COR-L47 (cell line): ENCODE data around the gene PRSS23.
A peak's percentile ranks its signal among the peaks of the same experiment; 100 is the strongest.
"Not testable (repeated sequence)": the region's sequence is repeated elsewhere in the genome, so short reads cannot be mapped to it uniquely, and the experiment has no call there.

ENCODE experiments used
- DNase-seq: peaks from one replicate; lab custom pipeline; 2025; lab: John Stamatoyannopoulos, UW

PRSS23 gene

GRCh38 chr11:86814775-86815174, 14.4 kb downstream of the PRSS23 start:
- no peak for DNase-seq

- DNase-seq, result no peak
These were observed 15.4 kb downstream of the PRSS23 start for GRCh38 chr11:86815726-86816125.

DNA sequence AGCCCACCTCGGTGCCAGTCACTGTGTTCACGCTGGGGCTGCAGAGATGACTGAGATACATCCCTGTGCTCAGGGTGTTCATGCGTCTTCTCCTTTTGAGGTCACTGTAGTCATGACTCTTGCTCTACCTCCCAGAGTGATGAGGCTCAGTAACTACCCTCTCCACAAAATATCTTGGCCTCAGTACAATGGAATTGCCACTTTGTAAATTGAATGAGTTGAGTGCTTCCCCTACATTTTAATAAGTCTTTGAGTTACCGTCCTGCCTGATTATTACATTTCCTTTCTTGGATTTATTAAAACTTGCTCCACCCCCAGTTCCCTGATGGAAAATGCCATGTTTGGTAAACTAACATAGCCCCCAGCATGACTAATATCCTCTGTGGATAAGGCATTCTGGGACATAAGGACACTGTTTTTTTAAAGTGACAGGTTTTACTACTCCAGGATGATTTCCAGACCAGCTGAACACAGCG, 15.9 kb downstream of the PRSS23 start:
- DNase-seq, result no peak

DNA sequence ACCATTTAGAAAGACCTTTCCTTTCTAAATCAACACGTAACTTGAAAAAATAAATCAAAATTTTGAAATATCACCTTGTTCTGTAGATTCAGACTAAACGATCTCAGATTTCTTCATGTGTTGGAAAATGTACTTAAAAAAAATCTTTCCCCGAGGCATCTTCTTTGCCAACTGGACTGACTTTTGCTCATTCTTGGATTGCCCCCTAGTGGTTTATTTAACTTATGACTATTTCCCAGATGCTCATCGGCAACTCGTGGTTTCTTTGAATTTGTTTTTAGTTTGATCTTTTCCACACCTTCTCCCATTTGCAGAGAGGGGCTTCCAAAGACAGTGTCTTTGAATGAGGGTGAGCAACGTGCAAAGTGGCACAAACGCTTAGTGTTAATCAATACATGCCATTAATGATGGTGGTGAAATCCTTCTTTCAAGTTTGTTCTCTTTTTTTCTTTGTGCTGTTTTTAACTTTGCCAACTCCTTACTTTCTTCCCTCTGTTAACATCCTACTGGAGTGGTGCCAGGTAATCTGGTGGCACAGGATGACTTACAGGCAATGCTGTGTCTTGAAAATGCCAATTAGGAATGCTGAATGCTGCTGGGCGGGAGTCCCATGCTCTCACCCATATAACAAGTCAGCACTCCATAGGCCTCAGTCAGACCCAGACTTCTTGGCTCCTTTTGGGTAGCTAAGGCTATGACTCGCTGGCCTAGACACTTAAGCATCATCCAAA, 18.3 kb downstream of the PRSS23 start:
- peak; percentile 47 for DNase-seq

DNA sequence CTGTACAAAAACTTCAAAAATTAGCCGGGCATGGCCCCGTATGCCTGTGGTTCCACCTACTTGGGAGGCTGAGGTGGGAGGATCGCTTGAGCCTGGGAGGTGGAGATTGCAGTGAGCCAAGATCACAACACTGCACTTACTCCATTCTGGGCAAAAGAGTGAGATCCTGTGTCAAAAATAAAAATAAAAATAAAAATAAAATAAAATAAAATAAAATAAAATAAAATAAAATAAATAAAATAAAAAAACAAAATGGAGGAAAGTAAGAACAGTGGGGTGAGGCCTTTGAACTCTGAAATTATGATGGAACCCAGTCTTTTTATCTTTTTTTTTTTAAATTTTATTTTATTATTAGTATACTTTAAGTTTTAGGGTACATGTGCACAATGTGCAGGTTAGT, 23.8 kb downstream of the PRSS23 start:
- not testable (repeated sequence) for DNase-seq

GRCh38 chr11:86834376-86834775, 34.0 kb downstream of the PRSS23 start:
- DNase-seq, result not testable (repeated sequence)

DNA sequence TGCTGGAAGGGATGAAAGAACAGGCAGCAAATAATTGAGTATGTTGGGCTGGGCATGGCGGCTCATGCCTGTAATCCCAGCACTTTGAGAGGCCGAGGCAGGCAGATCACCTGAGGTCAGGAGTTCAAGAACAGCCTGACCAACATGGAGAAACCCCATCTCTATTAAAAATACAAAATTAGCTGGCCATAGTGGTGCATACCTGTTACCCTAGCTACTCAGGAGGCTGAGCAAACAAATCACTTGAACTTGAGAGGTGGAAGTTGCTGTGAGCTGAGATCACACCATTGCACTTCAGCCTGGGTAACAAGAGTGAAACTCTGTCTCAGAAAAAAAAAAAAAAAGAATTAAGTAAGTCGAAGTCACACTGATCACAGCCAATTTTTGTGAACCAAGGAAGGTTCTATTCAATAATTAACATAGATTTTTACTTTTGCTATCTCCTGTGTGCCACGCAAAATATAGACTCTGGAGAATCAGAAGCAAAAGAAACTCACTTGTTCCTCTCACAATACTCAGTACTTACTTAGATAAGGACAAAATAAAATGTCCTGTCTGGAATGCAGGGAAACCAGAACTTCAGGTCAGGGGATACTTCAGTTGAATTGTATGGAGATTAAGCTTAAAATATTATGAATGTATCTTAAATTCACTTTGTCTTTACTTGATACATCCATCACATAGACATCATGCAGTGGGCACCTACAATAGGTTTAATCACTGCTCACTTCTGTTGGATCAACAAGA, 44.6 kb downstream of the PRSS23 start:
- DNase-seq, result not testable (repeated sequence)

- DNase-seq, result no peak
These were observed 47.8 kb downstream of the PRSS23 start for GRCh38 chr11:86848132-86848531.

DNA sequence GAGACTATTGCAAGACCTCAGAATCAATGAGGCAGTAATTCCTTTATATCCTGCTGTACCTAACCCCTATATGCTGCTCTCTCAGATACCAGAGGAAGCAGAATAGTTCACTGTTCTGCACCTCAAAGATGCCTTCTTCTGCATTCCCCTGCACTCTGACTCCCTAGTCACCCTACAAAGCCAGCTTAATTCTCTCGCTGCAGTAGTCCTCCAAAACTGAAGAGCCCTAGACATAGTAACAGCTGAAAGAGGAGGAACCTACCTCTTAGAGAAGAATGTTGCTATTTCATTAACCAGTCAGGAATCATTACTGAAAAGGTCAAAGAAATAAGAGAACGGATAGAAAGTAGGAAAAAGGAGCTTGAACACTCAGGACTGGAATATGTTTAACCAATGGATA, 49.3 kb downstream of the PRSS23 start:
- DNase-seq, result no peak
